IPS-20b (cell line): Measurements from ENCODE around the gene VASH2.

ENCODE experiments used
- H3K27ac ChIP-seq: one replicate; pipeline ENCODE4 v1.5.1; 2013; ENCODE audit warnings: low read length
- H3K27me3 ChIP-seq: 2 replicates; pipeline ENCODE4 v1.6.1; 2013; ENCODE audit warnings: mild to moderate bottlenecking, low read length, inconsistent platforms; ENCODE audit not compliant: insufficient read depth
- H3K36me3 ChIP-seq: 2 replicates; pipeline ENCODE4 v1.6.1; 2013; ENCODE audit warnings: low read depth, mild to moderate bottlenecking, inconsistent platforms, low read length, moderate library complexity; ENCODE audit not compliant: insufficient read depth
- H3K4me1 ChIP-seq: 2 replicates; pipeline ENCODE4 v1.6.1; 2013; ENCODE audit warnings: mild to moderate bottlenecking, control low read depth, inconsistent platforms, low read length, moderate library complexity; ENCODE audit not compliant: insufficient read depth
- H3K4me3 ChIP-seq: 2 replicates; pipeline ENCODE4 v1.5.1; 2013; ENCODE audit warnings: mild to moderate bottlenecking, low read length, inconsistent platforms
- H3K9ac ChIP-seq: 2 replicates; pipeline ENCODE4 v1.6.1; 2013; ENCODE audit warnings: low read depth, mild to moderate bottlenecking, inconsistent platforms, low read length, moderate library complexity
- H3K9me3 ChIP-seq: 2 replicates; pipeline ENCODE4 v1.6.1; 2013; ENCODE audit warnings: mild to moderate bottlenecking, low read depth, low read length, inconsistent platforms; ENCODE audit not compliant: insufficient read depth

VASH2 gene

DNA sequence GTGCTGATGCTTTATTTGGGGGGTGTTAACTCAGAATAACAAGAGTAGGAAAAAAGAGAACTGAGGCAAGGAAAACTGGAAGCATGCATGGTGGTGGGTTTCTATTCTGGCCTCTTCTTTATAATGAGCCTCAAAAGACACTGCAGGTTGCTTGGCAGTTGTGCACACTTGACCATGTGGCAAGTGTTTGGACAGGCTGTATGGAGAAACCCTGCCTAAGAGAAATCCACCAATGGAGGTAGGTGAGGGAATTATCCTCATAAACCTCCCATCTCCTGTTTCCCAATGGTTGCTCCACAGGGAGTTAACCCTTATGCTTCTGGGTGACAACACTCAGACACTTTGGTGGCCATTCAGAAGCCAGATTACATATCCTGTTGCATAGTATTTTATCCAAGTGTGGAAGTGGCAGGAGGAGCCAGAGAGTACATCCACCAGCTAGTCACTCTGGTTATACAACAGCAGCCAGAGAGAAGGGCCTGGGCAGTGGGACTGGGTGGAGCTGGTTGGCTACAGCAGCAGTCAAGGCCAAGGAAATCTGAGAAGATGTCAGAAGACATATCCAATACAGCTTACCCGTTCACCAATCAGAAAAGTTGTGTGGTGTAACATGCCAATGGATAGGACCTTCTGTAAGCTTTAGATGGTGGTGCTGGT, 16.4 kb upstream of the VASH2 start:
- Histone ChIP-seq H3K36me3 (no peaks in the 10 kb centered on the region), H3K27me3 (no peaks in the 10 kb centered on the region), H3K9me3 (no peaks in the 10 kb centered on the region), H3K9ac (no peak overlapping the region), H3K4me3 (no peak overlapping the region), H3K4me1 (peaks cover 12% of the 10 kb centered on the region; the same call in 1 of the 2 replicates), H3K27ac (no peak overlapping the region)

DNA sequence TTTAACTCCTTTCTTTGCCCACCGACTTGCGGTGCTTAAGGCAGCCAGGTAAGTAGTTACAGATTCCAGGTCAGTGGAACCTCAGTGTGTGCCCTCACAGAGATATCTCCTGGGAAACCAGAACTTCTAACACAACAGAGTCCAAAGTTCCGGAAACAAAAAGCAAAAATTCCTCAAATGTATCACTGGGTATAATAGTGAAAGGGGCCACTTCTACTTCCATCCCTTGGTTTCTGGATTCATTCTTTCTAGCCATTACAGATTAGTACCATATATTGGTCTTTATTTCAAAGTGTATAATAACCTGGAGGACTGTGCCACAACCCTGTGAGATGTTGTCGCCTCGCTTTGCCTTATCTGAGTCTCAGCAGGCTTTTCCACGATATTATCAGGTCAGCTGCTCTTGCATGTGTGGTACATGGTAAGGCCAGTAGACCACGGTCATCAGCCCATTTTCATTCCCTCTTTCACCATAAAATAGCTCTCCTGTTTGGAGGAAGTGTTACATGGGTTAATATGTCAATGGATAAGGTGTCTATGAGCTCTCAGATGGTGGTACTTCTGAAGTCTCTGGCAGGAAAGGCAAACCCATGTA, 14.9 kb upstream of the VASH2 start:
- H3K9ac ChIP-seq: no peak overlapping the region
- peaks cover 5% of the 10 kb centered on the region; the same call in 1 of the 2 replicates for H3K4me1 ChIP-seq
- H3K4me3 ChIP-seq: no peak overlapping the region
- H3K27me3 ChIP-seq: no peaks in the 10 kb centered on the region
- no peak overlapping the region for H3K27ac ChIP-seq
- H3K9me3 ChIP-seq: no peaks in the 10 kb centered on the region
- no peaks in the 10 kb centered on the region for H3K36me3 ChIP-seq

DNA sequence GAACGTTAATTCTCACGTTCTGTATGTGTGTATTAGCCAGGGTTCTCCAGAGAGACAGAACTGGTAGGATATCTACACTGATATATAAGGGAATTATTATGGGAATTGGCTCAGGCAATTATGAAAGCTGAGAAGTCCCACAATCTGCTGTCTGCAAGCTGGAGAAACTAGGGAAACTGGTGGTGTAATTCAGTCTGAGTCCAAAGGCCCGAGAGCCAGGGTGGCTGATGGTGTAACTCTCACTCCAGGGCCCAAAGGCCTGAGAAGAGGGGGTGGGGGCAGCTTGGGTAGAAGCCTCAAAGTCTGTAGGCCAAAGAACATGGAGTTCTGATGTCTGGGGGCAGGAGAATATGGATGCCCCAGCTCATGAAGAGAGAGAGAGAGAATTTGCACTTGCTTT, 13.3 kb upstream of the VASH2 start:
- peaks cover 3% of the 10 kb centered on the region; the same call in 1 of the 2 replicates for H3K4me1 ChIP-seq
- H3K27ac ChIP-seq: no peak overlapping the region
- H3K9ac ChIP-seq: no peak overlapping the region
- no peak overlapping the region for H3K4me3 ChIP-seq
- H3K36me3 ChIP-seq: no peaks in the 10 kb centered on the region
- H3K27me3 ChIP-seq: no peaks in the 10 kb centered on the region
- H3K9me3 ChIP-seq: no peaks in the 10 kb centered on the region

DNA sequence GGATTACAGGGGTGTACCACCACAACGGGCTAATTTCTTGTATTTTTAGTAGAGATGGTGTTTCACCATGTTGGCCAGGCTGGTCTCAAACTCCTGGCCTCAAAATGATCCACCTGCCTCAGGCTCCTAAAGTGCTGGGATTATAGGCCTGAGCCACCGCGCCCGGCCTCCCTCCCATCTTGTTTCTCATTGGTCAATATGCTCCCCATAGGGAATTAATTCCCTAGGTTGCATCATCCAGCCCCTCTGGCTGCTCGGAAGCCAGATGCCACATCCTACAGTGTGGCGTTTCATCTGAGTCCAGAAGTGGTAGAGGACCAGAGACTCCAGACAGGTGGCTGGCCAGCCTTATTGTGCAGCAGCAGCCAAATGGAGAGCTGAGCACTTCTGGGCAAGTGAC, 11.5 kb upstream of the VASH2 start:
- Histone ChIP-seq H3K4me1 (peaks cover 2% of the 10 kb centered on the region; the same call in 1 of the 2 replicates), H3K36me3 (no peaks in the 10 kb centered on the region), H3K4me3 (no peak overlapping the region), H3K9me3 (no peaks in the 10 kb centered on the region), H3K27ac (no peak overlapping the region), H3K9ac (no peak overlapping the region), H3K27me3 (no peaks in the 10 kb centered on the region)

DNA sequence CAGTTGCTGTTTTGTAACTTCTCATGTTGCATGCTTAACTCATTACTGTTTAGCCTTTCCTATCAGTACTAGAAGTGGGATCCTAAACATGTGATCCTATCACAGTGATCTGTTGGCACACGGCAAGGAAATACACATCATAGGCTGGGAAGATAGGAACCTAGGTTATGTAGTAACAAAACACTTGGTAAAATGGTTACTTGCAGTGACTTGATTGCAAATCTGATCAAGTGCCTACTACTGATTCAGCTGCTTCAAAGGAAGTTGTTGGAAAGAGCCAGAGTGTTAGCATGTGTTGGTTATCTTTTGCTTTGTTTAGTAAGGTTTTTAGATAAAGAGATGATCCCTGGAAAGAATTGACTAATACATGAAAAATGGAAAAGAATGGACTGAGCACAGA, 8.9 kb upstream of the VASH2 start:
- H3K27ac ChIP-seq: no peak overlapping the region
- no peaks in the 10 kb centered on the region for H3K9me3 ChIP-seq
- no peaks in the 10 kb centered on the region for H3K4me1 ChIP-seq
- H3K27me3 ChIP-seq: no peaks in the 10 kb centered on the region
- no peak overlapping the region for H3K9ac ChIP-seq
- H3K4me3 ChIP-seq: no peak overlapping the region
- H3K36me3 ChIP-seq: no peaks in the 10 kb centered on the region

DNA sequence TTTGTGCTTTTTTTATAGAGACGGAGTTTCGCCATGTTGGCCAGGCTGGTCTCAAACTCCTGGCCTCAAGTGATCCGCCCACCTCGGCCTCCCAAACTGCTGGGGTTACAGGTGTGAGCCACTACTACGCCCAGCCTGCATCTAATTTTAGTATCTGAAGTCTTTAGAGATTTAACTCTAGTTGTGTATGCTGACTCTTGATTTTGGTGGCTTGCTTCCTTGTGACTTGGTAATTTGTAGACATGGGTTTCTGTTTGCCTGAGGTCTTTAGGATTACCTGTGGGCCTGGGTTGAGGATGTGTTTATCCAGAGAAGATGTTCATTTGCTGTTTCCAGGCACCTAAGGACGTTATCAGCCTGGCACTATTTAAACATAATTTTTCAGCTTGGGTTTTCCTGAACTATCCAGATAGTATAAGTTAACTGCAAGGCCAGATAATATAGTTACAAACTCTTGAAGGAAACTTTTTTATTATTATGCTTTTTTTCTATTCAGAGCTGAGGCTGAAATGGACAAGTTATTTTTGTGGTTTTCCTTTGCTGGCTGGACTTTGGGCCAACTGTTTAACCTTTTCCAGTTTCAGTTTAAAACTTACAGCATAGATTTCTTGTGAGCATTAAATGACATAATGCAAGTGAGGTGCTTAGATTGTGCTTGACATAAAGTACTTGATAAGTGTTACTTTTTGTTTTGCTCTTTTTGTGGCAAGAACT, 7.5 kb upstream of the VASH2 start:
- Histone ChIP-seq H3K27me3 (no peaks in the 10 kb centered on the region), H3K27ac (no peak overlapping the region)

DNA sequence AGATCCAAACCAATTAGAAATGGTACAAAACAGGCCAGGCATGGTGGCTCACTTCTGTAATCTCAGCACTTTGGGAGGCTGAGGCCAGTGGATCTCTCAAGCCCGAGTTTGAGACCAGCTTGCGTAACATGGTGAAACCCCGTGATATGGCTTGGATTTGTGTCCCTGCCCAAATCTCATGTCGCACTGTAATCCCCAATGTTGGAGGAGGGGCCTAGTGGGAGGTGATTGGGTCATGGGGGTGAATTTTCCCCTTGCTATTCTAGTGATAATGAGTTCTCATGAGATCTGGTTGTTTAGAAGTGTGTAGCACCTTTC, 7.0 kb upstream of the VASH2 start:
- H3K27ac ChIP-seq: no peak overlapping the region
- H3K4me1 ChIP-seq: no peaks in the 10 kb centered on the region
- H3K36me3 ChIP-seq: no peaks in the 10 kb centered on the region
- H3K9me3 ChIP-seq: no peaks in the 10 kb centered on the region; the same call in 1 of the 2 replicates
- H3K9ac ChIP-seq: no peak overlapping the region
- no peak overlapping the region for H3K4me3 ChIP-seq
- H3K27me3 ChIP-seq: no peaks in the 10 kb centered on the region

More for the DNA sequence above, 7.5 kb upstream of the VASH2 start:
- H3K4me3 ChIP-seq: no peak overlapping the region
- no peaks in the 10 kb centered on the region for H3K36me3 ChIP-seq
- no peaks in the 10 kb centered on the region for H3K4me1 ChIP-seq
- no peak overlapping the region for H3K9ac ChIP-seq
- H3K9me3 ChIP-seq: no peaks in the 10 kb centered on the region

DNA sequence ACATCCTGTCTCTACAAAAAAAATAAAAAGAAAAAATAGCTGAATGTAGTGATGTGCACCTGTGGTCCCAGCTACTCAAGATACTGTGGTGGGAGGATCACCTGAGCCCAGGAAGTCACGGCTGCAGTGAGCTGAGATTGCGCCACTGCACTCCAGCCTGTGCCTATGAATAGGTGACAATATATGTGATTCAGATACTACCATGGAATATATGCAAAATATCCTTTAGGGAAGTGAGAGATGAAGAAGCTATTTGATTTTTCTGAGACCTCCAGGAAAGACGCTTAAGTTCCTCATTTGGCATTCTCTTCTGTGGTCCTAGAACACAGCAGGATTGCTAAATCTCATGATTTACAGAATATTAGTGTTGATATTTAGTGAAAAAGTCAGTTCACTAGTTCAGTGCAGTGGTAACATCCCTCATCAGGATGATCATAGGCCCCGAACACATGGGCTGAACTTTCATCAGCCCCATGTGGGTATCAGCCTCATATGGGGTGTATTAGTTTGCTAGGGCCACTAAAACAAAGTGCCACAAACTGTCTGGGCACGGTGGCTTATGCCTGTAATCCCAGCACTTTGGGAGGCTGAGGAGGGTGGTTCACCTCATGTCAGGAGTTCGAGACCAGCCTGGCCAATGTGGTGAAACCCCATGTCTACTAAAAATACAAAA, 6.0 kb upstream of the VASH2 start:
- Histone ChIP-seq H3K4me1 (no peaks in the 10 kb centered on the region), H3K4me3 (no peak overlapping the region)

DNA sequence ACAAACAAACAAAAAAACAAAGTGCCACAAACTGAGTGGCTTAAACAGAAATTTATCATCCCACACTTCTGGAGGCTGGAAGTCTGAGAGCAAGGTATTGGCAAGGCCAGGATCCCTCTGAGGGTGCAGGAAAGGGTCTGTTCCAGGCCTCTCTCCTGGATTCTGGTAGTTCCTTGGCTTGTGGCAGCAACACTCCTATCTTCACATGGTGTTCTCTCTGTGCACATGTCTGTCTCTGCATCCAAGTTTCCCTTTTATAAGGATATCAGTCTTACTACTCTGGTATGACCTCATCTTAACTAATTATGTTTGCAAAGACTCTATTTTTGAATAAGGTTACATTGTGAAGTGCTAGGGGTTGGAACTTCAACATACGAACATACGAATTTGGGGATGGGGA, 5.3 kb upstream of the VASH2 start:
- H3K9me3 ChIP-seq: no peaks in the 10 kb centered on the region; the same call in 1 of the 2 replicates
- H3K4me3 ChIP-seq: no peak overlapping the region
- H3K27ac ChIP-seq: no peak overlapping the region
- H3K9ac ChIP-seq: no peak overlapping the region
- peaks cover 3% of the 10 kb centered on the region; the same call in 1 of the 2 replicates for H3K4me1 ChIP-seq
- no peaks in the 10 kb centered on the region for H3K36me3 ChIP-seq
- peaks cover 15% of the 10 kb centered on the region for H3K27me3 ChIP-seq

More for the DNA sequence above, 6.0 kb upstream of the VASH2 start:
- H3K9ac ChIP-seq: no peak overlapping the region
- no peaks in the 10 kb centered on the region; the same call in 1 of the 2 replicates for H3K9me3 ChIP-seq
- H3K36me3 ChIP-seq: no peaks in the 10 kb centered on the region
- peaks cover 9% of the 10 kb centered on the region for H3K27me3 ChIP-seq
- no peak overlapping the region for H3K27ac ChIP-seq

DNA sequence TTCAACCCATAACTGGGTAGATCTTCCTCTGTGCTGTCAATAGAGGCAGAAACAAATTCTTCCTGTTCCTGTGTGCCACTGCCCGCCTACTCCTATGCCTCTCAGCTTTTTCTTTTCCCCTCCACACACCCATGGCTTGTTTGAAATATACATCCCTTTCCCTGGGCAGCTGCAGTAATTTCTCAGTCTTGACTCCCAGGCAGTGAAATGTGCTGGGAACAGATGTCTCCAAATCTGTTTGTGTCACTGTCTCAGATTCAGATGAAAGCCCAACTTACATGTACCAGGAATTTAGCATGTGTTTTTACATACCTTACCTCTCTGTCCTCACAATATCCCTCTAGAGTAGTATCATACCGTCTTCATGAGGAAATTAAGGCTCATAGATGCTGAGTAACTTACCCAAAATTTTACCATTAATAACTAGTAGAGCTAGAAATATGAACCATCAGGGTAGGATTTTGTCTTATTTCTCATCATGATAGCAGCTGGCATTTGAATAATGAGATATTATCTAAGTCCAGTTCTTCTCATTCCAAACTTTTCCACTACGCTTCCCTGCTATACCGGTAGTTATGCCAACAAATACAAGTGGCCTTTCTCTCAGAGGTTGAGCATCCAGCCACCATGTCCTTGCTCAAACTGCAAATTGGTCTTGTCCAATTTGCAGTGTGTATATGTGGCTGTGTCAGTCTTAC, 4.7 kb upstream of the VASH2 start:
- H3K36me3 ChIP-seq: no peaks in the 10 kb centered on the region
- H3K9ac ChIP-seq: no peak overlapping the region
- no peaks in the 10 kb centered on the region; the same call in 1 of the 2 replicates for H3K9me3 ChIP-seq
- H3K27me3 ChIP-seq: peaks cover 16% of the 10 kb centered on the region
- H3K4me1 ChIP-seq: peaks cover 3% of the 10 kb centered on the region; the same call in 1 of the 2 replicates
- H3K4me3 ChIP-seq: no peak overlapping the region
- no peak overlapping the region for H3K27ac ChIP-seq

DNA sequence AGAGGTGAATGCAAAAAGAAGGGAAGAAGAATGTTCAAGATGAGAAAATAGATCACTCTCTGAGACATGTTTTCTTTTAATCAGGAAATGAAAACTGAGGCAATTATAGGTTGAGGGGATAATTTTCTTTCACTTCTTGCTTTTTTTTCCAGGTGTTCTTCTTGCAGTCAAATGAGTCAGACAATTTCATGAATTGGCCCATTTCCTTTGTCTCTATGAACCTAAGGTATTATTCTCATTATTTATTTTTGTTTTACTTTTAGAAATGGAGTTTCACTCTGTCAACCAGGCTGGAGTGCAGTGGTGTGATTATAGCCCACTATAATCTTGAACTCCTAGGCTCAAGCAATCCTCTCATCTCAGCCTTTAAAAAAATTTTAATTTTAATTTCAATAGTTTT, 3.5 kb upstream of the VASH2 start:
- no peak overlapping the region for H3K27ac ChIP-seq
- H3K9me3 ChIP-seq: no peaks in the 10 kb centered on the region; the same call in 1 of the 2 replicates
- H3K4me3 ChIP-seq: no peak overlapping the region
- peaks cover 5% of the 10 kb centered on the region; the same call in 1 of the 2 replicates for H3K4me1 ChIP-seq
- no peak overlapping the region for H3K9ac ChIP-seq
- H3K27me3 ChIP-seq: peaks cover 16% of the 10 kb centered on the region
- peaks cover 2% of the 10 kb centered on the region; the same call in 1 of the 2 replicates for H3K36me3 ChIP-seq
